Skin epidermis (tissue), 12 donors: ENCODE measurements around the gene COPE.
A peak's percentile ranks its signal among the peaks of the same experiment; 100 is the strongest.
"Not testable (repeated sequence)": the region's sequence is repeated elsewhere in the genome, so short reads cannot be mapped to it uniquely, and the experiment has no call there.

ENCODE experiments used
- H3K27ac ChIP-seq, 21 experiments: fragments of 200-600 bp; sonication (generic) in 11 of 21; one replicate each; pipeline ENCODE4 v1.5.0; 2020; ENCODE audit warnings: mild to moderate bottlenecking in 3 of 21, inconsistent platforms in 2 of 21, moderate library complexity in 2 of 21
- H3K4me3 ChIP-seq, 7 experiments: fragments of 200-600 bp; sonication (generic) in 2 of 7; one replicate each; pipeline ENCODE4 v1.5.0; 2020; ENCODE audit warnings: inconsistent platforms in 2 of 7, mild to moderate bottlenecking in 2 of 7, moderate library complexity in 1 of 7

The COPE gene

DNA sequence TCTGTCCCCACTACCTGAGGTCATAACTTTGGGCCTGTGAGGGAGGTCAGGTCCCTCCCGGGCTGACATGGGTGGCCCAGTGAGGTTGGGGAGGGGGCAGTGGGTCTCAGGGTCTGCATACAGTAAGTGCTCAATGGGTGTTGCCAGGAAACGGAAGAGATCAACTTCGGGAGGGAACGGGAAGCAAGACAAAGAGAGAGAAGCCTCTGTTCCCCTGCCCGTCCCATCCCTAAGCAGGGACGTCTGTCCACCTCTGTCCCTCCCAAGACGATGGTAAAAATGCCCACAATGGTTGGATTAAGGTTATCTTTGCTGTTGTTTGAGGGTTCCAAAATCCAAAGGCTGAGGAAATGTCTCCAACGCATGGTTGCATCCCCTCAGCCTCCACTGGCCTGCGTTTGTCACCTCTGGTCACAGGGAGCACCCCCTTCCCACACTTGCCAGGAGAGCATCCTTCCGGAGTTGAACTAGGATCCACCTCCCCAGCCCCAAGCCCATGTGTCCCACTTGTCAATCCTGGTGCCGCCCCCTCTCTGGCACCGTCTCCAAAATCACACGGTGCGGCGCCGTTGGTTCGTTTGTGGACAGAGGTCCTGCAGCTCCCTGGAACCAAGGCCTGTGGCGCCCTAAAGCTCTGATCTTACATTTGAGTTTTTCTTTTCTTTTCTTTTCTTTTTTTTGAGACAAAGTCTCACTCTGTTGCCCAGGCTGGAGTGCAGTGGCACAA lies 22.6 kb upstream of the COPE start:
- Histone ChIP-seq H3K27ac (peak overlapping the region in 1 of 21 experiments; percentile 18), H3K4me3 (peak overlapping the region in 3 of 7 experiments; percentile 70 to 75 (median 70))

DNA sequence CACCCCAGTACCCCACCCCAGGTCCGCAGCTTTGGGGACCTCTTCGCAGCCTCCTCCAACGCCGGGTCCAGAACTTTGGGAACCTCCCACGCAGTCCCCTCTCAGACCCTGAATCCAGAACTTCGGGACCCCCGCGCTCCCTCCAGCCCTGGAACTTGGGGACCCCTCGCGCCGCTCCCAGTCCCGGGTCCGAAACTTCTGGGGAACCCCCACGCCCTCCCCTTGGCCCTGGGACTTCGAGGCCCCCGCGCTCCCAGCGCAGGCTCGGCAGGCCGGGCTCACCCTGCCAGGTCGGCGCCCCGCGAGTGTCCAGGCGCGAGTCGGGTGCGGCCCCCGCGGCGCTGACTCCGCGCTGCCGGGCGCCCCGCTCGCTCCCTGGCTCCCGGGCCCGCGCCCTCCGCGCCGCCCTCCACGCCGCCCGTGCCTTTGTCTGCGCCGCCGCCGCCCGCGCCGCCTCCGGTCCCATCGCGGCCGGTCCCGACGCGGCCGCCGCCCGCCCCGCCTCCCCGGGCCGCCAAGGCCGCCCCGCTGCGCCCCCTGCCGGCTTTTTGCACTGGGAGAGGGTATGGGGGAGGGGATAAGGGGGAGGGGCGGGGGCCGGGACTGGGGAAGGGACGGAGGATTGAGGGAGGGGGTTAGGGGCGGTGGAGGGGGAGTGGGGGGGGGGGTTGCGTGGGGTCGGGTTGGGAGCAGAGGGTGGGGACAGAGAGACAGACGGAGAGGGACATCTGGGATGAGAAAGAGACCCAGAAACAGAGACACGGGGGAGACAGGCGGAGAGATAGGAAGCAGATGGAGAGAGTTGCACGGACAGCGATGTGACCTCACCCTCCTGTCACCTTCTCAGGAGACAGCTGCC lies 21.8 kb upstream of the COPE start, which contains the start of gene HOMER3:
HOMER3 (minus strand) TSS at position 449 of the 859 bp plus-strand sequence. CDS start 2,235 bp downstream, outside the sequence.
- peak within 1 kb of the TSS; percentile 57 to 76 (median 70) for H3K4me3 ChIP-seq
- peak within 1 kb of the TSS; percentile 70 to 97 (median 85) for H3K27ac ChIP-seq

DNA sequence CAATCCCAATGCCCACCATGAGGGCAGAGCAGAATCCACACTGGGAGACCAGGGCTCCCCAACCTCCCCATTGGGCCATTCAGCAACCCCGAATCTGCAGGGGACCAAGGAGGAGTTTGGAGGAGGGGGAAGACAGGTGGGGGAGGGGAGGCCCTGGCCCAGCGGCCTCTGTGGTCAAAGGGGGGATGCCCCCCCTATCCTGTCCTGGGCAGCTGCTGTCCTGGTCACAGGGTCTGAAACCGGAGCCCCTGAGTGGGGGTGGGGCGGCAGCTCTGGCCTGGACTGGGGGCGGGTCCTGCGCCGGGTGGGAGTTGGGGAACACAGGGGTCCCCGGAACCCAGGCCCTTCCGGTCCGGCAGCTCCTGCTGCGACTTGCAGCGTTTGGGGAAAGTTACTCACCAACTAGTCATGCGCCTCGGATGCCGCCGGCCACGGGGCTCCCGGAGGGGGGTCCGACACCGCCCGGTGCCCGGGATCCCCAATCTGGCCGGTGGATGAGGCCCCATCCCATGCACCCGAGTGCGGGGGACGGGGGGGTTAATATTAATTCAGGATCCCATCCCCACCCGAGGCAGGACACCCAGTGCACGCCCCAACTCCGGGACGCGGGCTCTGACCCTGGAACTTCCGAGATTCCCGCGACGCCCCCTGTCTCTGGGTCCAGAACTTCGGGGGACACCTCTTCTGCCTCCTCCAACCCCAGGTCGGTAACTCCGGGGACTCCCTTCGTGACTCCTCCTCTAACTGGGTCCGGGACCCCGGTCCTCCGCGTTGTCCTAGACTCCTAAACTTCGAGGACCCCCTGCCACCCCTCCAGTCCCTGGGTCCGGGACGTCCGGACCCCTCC lies 21.0 kb upstream of the COPE start:
- Histone ChIP-seq H3K27ac (peak overlapping the region; percentile 70 to 97 (median 85)), H3K4me3 (peak overlapping the region; percentile 57 to 76 (median 70))

DNA sequence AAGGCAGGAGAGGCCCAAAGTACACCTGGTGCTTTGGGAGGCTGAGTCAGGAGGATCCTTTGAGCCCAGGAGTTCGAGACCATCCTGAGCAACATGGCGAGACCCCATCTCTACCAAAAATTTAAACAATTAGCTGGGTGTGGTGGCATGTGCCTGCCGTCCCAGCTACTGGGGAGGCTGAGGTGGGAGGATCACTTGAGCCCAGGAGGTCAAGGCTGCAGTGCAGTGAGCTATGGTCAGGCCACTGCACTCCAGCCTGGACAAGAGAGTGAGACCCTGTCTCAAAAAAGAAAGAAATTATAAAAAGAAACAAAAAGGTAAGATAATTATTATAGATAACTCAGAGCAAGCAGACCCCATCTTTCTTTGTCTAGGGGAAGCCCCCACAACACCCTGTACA lies 20.0 kb upstream of the COPE start:
- Histone ChIP-seq H3K4me3 (no peak overlapping the region), H3K27ac (peak overlapping the region in 2 of 21 experiments; percentile 88 to 92)

DNA sequence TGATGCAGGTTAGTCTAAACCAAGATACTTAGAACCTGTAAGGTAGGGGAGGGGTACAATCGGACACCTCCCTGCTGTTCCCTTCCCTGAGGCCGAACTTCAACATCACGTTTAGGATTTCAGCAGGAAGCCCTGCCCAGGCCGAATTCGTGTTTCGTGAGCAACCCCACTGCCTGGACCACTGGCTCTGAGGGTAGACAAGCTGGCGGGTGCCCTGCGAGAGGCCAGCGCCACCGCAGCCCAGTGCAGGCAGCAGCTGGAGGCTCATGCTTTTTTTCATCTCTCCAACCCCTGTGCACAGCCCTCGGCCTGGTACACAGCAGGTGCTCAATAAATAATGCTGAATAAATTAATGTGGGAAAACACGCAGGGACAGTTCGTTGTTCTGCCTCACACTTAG lies 14.1 kb upstream of the COPE start:
- no peak overlapping the region for H3K4me3 ChIP-seq
- H3K27ac ChIP-seq: no peak overlapping the region

DNA sequence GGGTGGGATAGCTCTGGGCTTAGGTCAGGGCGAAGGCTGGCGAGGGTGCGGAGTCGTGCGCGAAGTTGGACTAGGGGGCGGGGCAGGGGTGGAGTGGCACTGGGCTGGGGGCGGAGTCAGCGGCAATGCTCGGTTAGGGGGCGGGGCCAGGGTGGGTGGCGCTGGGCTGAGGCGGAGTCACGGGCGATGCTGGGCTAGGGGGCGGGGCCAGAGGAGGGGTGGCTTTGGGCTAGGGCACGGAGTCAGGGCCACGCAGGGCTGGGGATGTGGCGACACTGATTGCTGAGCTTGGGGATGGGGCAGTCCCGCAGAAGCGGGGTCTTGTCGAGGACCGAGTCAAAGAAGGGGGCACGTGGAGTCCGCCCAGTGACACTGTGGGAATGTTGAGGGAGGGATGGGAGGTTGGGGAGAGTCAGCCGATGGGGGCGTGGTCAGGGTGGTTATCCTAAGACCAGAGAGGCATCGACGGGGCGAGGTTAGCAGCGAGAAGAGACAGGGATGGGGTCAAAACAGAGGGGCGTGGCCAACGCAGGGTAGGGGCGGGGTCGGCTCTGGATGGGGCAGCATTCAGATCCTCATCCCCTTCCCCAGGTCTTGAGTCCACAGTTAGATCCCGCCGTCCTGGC lies 13.1 kb upstream of the COPE start:
- H3K4me3 ChIP-seq: peak overlapping the region in 3 of 7 experiments; percentile 1 to 8 (median 2)
- no peak overlapping the region for H3K27ac ChIP-seq

DNA sequence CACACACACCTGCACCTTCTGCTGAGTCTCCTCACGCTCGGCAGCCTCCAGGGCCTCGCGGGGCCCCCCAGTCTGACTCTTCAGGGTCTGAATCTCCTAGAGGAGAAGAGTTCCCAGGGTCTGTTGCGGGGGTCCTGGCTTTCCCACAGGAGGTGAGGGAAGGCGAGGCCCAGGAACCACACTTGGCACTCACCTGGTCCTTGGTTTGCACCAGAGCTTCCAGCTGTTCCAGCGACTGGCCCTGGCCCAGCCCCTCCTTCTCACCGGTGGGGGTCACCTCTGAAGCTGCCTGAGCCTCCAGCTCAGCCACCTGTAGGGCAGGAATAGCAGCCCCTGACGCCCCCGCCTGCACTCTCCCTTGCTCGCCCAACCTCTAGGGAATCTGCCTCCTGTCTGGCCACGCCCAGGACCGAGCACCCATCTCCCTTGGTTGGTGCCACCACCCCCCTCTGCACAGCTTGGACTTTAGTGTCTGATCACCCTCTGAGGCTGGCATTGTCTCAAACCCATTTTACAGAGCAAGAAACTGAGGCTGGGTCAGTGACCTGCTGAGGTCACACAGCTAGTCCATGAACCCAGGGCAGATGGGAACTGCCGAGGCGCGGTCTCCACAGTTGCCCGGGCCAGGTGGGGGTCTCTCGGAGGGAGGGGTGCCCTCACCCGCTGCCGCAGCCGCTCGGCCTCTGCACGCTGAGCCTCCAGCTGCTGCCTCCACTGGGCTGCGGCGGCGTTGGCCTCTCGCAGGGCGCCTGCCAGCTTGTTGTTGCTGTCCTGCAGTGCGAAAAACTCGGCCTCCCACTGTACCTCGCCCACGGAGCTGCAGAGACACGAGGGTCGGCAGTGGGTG lies 12.4 kb upstream of the COPE start:
- Histone ChIP-seq H3K27ac (no peak overlapping the region), H3K4me3 (no peak overlapping the region)

DNA sequence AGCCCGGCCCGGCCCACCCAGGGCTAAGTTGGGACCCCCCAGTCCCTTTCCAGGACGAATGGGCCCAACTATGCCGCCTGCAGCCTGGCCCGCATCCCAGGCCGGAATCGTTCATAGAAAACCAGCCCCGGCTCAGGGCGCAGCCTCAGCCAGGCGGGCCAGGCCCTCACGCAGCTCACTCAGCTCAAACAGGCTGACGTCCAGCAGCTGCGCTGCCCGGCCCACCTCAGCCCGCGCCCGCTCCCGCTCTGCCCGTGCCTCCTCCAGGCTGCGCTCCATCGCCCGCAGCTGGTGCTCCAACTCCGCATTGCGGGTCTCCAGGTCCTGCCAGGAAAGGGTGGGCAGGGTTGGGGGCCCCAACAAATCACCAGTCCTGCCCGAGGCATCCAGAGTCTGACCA lies 10.1 kb upstream of the COPE start:
- H3K4me3 ChIP-seq: no peak overlapping the region
- H3K27ac ChIP-seq: no peak overlapping the region

DNA sequence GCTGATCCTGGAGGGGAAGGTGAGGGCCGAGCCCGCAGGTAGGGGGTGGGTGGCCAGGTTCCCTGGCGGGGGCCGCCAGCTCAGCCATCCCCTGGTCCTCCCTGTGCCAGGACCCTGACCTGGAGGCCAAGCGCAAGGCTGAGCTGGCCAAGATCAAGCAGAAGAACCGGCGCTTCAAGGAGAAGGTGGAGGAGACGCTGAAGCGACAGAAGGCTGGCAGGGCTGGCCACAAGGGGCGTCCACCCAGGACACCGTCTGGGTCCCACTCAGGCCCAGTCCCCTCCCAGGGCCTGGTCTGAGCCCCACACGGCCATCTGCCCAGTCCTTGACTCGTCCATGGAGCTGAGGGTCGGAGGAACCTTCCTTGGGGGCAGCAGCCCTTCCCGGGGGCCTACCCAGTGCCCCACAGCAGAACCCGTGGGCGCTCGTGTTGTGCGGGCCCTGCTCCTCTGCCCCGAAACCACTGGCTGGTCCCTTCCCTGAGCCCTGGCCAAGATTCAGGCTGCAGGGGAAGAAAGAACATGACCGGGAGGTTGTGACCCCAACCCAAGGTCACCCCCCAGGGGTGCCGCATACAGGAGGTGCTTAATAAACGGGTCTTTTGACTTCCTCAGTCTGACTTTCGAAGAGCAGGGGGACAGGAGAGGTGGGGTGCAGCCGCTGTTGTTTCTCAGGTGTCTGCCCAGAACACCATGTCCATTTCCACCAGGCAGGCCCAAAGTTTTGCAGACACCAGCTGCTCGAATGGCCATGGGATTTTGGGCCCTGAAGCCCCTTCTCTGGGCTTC lies 9.0 kb upstream of the COPE start:
- H3K4me3 ChIP-seq: no peak overlapping the region
- no peak overlapping the region for H3K27ac ChIP-seq

DNA sequence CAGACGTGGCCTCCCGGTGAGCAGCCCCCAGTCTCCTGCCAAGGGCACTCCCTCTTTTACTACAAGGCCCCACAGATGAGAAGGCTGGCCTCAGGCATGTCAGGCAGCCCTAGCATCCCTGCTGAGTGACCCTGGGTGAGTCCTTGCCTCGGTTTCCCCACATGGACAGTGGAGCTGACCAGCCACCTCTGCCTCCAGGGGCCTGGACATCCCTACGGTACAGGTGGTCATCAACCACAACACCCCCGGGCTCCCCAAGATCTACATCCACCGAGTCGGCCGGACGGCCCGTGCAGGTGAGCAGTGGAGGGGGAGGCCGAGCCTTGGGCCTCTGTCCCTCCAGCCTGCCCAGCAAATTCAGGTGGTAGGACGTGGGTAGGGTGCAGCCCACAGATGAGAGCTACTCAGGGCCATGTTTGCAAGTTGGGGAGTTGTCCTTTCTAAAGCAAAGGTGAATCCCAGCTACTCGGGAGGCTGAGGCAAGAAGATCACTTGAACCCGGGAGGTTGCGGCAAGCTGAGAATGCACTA lies 5.6 kb upstream of the COPE start:
- H3K27ac ChIP-seq: no peak overlapping the region
- no peak overlapping the region for H3K4me3 ChIP-seq

DNA sequence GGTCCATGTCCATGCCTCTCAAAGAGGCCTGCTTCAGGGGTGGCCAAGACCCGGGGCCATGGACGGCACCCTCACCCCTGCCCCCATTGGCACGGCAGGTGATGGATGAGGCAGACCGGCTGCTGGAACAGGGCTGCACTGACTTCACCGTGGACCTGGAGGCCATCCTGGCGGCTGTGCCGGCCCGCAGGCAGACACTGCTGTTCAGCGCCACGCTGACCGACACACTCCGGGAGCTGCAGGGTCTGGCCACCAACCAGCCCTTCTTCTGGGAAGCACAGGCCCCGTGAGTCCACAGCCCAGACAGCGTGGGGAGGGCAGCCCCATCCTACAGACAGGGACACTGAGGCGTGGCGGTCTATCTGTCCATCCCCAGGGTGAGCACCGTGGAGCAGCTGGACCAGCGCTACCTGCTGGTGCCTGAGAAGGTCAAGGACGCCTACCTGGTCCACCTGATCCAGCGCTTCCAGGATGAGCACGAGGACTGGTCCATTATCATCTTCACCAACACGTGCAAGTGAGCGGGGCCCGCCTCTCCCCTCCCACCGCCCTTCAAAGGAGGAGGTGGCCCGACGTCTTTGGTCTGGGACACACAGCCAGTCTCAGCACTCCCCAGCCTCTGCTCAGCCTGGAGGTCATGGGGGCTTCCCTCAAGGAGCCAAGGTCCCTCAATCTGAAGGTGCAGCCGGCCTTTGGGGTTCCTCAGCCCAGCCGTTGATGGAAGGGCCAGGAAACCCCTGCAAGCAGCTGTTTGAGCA lies 3.2 kb upstream of the COPE start:
- H3K4me3 ChIP-seq: no peak overlapping the region
- no peak overlapping the region for H3K27ac ChIP-seq

DNA sequence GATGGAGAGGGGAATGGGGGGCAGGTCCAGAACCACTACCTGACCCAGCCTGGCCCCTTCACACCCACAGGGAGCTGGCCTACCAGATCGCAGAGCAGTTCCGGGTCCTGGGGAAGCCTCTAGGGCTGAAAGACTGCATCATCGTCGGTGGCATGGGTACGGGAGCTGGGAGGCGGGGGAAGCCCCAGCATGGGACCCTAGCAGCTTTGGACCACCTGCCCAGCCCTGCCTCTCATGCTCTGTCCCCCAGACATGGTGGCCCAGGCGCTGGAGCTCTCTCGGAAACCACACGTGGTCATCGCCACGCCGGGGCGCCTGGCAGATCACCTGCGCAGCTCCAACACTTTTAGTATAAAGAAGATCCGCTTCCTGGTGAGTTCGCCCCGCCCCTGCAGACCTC lies 2.4 kb upstream of the COPE start:
- Histone ChIP-seq H3K4me3 (no peak overlapping the region), H3K27ac (no peak overlapping the region)

DNA sequence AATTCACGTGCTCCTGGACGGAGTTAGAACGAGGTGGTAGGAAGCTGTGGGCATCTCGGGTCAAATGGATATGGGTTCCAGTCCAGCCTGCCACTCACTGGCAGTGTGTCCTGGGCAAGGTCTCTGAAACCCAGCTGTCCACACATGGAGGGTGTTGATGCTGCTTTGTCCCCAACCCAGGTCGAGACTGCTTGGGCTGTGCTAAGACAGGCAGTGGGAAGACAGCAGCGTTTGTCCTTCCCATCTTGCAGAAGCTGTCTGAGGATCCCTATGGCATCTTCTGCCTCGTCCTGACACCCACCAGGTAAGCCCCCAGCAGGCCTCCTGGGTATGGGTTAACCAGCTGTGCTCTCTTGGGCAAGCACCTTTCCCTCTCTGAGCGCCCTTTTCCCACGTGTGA lies 1.2 kb upstream of the COPE start:
- peak overlapping the region; percentile 75 to 100 (median 89) for H3K4me3 ChIP-seq
- H3K27ac ChIP-seq: peak overlapping the region in 9 of 21 experiments; percentile 67 to 94 (median 81)

DNA sequence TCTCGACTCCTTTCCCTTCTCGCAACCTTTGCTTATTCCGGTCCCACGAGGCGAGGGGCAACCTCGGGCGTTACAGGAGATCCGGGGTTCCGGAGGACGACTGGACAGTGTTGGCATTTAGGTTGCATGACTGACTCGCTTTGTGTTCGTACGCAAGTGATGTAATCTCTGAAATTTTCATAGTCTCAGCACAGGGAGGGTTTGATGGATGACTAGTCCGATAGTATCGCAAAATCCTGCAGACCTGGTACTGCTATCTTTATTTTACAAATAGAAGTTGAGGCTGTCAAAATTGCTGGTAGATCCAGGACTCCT lies 670 bp upstream of the COPE start:
- Histone ChIP-seq H3K27ac (peak overlapping the region in 20 of 21 experiments; percentile 52 to 99 (median 80)), H3K4me3 (peak overlapping the region; percentile 75 to 100 (median 89))

DNA sequence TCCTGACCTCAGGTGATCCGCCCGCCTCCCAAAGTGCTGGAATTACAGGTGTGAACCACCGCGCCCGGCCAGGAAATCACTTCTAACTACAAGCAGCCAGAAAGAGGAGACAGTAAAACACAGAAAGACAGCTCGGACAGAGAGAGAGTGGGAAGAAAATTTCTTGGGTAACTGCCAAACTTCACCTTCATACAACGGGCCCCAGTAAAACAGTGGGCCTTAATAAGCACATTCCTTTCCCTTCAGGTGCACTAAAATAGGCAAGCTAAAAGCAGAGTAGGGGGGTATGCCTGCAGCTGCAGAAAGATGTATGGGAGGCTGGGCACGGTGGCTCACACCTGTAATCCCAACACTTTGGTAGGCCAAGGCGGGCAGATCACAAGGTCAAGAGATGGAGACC lies 1.6 kb downstream of the COPE start:
- not testable (repeated sequence) for H3K27ac ChIP-seq, H3K4me3 ChIP-seq

DNA sequence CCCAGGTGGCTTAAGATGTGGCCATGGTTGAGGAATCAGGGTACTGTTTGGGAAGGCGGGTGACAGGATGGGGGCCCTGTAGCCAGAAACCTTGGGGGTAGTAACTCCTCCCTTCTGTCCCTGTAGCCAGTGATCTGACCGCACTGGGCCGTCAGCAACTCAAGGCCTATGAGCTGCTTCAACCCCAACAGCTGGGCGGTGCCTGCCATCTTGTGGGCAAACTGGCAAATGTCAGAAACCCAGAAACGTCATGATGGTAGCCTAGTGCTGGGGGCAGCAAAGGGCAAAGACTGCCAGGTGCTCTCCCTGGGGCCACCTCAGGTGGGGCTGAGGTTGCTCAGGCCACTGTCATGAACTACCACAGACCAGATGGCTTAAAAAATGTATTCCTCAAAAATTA lies 3.5 kb downstream of the COPE start:
- no peak overlapping the region for H3K27ac ChIP-seq
- no peak overlapping the region for H3K4me3 ChIP-seq

DNA sequence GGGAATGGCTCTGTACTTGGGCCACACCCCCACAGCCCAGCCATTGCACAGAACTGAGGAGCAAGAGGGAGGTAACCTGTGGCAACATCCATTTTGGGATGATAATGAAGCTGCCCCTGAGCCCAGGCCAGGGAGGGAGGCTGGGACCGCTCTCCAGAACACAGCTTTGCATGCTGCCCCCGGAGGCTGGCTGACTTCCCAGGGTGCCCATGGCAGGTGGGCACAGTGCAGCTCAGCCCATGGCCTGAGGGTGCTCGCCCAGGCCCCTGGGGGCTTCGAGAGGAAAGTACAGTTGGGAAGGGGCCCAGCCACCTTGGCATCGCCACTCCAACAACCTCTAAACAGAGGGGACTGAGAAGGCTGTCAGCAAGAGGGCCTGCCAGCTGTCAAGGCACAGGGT lies 5.7 kb downstream of the COPE start:
- no peak overlapping the region for H3K4me3 ChIP-seq
- H3K27ac ChIP-seq: no peak overlapping the region
